Calu3 (cell line): ENCODE data around the gene DGKZ. TPM values are rescaled to one million over a fixed set of nuclear protein-coding genes. Genes with fewer than 3 reads are reported as not detected.

Experiments used
- BruUV-seq: library from RNA; stranded (reverse); fragments of 400-500 nt; replicated peaks from 2 replicates; lab custom pipeline; 2021; lab: Mats Ljungman, UMichigan
- CTCF ChIA-PET: fragments of 300-600 bp; sonication (Branson Sonifier 250); formaldehyde crosslinking; loops from one replicate; lab custom pipeline; 2022; ENCODE audit warnings: antibody characterized with exemption; lab: Charles Lee
- DNase-seq: peaks from one replicate; pipeline ENCODE4 v3.0.0; 2022
- H3K27ac Mint-ChIP-seq: one replicate; pipeline ENCODE4 v1.8.0; 2022; ENCODE audit warnings: mixed read lengths; ENCODE audit not compliant: unreplicated experiment
- H3K27me3 Mint-ChIP-seq: one replicate; pipeline ENCODE4 v1.8.0; 2022; ENCODE audit warnings: mixed read lengths; ENCODE audit not compliant: unreplicated experiment
- H3K36me3 Mint-ChIP-seq: one replicate; pipeline ENCODE4 v1.8.0; 2022; ENCODE audit warnings: mild to moderate bottlenecking, moderate library complexity, mixed read lengths; ENCODE audit not compliant: insufficient read depth, unreplicated experiment
- H3K4me1 Mint-ChIP-seq: one replicate; pipeline ENCODE4 v1.8.0; 2022; ENCODE audit warnings: mild to moderate bottlenecking, low read depth, mixed read lengths; ENCODE audit not compliant: unreplicated experiment
- H3K4me3 Mint-ChIP-seq: one replicate; pipeline ENCODE4 v1.8.0; 2022; ENCODE audit warnings: mild to moderate bottlenecking, low read depth, moderate library complexity, mixed read lengths; ENCODE audit not compliant: unreplicated experiment
- H3K9me3 Mint-ChIP-seq: one replicate; pipeline ENCODE4 v1.8.0; 2022; ENCODE audit warnings: low read depth, mixed read lengths; ENCODE audit not compliant: unreplicated experiment
- intact Hi-C: fragments of 100-400 bp; cut with micrococcal nuclease; formaldehyde crosslinking; loops from one replicate; pipeline ENCODE4 v1.10.0; 2022; ENCODE audit not compliant: unreplicated experiment
- total RNA-seq: library from RNA; stranded (reverse); gene quantifications from 2 replicates; pipeline ENCODE4 v1.2.3, GENCODE V29; 2022
- TF ChIP-seq, protein P1 (sequence below): fragments of 200-600 bp; IDR thresholded peaks from one replicate; pipeline ENCODE4 v1.8.0; 2022; ENCODE audit warnings: antibody characterized with exemption; ENCODE audit not compliant: unreplicated experiment

DGKZ gene
- total RNA-seq, 1 experiment from 2014 or later, result 38.0 TPM

DNA sequence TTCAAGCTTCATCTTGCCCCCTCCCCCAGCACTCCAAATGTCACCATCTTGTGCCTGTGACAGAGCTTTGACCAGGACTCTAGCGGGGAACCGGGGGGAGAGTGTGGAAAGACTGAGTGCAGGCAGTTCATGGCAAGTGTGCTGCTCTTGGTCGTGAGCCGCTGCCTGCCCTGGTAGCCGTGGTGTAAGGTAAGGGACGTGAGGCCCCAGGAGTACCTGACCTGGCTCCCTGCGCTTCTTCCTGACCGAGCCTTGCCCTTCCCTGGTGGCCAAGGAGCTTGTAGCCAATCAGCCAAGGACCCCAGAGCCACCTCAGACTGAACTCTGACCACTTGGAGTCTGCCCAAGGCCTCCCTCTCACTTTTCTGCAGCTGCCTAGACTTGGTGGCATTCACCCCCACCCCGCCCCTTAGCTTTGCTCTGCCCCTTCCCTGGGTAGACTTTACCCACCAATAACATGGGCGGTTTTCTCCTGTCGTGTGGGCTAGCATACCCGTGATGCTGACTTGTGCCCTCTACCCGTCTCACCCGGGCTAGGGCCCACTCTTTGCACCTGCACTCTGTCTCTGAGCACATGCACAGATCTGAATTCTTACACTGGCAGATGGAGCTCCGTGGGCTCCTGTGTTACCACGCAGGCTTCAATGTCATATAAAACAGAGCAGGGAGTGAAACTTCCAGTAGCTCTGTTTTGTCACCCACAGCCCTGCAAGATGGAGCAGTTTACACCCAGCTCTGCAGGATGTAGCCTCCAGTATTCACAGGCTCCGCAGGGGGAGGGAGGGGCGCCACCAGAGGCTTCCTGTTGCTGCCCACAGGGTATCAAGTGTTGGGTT lies 1.5 kb downstream of the DGKZ start:
- CTCF ChIA-PET, result interaction anchor here (1.5 kb wide), 1 partner anchor 14 kb away, joined by 8 read pairs; no protein-coding TSS in a partner anchor
- H3K9me3 Mint-ChIP-seq, result no peaks in the 10 kb centered on the region
- H3K27ac Mint-ChIP-seq, result peak overlapping the region; percentile 39
- DNase-seq, result no peak
- no TSS peak for BruUV-seq
- peak overlapping the region; percentile 50 for H3K4me3 Mint-ChIP-seq
- TF ChIP-seq, protein P1, sequence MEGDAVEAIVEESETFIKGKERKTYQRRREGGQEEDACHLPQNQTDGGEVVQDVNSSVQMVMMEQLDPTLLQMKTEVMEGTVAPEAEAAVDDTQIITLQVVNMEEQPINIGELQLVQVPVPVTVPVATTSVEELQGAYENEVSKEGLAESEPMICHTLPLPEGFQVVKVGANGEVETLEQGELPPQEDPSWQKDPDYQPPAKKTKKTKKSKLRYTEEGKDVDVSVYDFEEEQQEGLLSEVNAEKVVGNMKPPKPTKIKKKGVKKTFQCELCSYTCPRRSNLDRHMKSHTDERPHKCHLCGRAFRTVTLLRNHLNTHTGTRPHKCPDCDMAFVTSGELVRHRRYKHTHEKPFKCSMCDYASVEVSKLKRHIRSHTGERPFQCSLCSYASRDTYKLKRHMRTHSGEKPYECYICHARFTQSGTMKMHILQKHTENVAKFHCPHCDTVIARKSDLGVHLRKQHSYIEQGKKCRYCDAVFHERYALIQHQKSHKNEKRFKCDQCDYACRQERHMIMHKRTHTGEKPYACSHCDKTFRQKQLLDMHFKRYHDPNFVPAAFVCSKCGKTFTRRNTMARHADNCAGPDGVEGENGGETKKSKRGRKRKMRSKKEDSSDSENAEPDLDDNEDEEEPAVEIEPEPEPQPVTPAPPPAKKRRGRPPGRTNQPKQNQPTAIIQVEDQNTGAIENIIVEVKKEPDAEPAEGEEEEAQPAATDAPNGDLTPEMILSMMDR, result no peak
- intact Hi-C loops, result no loop called here
- peaks cover 20% of the 10 kb centered on the region for H3K4me1 Mint-ChIP-seq
- H3K36me3 Mint-ChIP-seq, result peaks cover 23% of the 10 kb centered on the region
- peaks cover 36% of the 10 kb centered on the region for H3K27me3 Mint-ChIP-seq

DNA sequence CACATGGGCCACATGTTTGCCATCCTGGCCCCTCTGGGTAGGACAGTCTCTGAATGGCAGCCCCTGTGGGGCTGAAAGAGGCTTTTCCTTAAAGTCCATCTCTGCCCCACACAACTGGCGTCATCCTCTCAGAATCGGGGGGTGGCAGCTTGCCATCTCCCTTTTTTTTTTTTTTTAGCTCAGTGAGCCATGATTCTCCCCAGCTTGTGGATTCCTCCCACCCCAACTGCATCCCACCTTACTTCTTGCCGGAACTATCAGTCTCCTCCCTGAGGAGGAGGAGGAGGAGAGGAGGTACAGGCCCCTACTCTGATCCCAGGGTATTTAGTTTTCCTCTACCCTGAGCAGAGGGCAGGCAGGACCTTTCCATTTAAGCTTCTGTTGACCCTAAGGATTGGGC lies 3.4 kb downstream of the DGKZ start:
- peaks cover 23% of the 10 kb centered on the region for H3K36me3 Mint-ChIP-seq
- no peak overlapping the region for H3K27ac Mint-ChIP-seq
- TF ChIP-seq, protein P1, result no peak
- H3K4me1 Mint-ChIP-seq, result peaks cover 20% of the 10 kb centered on the region
- no peak overlapping the region for H3K4me3 Mint-ChIP-seq
- H3K9me3 Mint-ChIP-seq, result no peaks in the 10 kb centered on the region
- no peak for DNase-seq
- intact Hi-C loops, result no loop called here
- CTCF ChIA-PET, result interaction anchor here (0.8 kb wide), 1 partner anchor 13 kb away, joined by 3 read pairs; no protein-coding TSS in a partner anchor
- H3K27me3 Mint-ChIP-seq, result peaks cover 17% of the 10 kb centered on the region
- BruUV-seq, result no TSS peak

DNA sequence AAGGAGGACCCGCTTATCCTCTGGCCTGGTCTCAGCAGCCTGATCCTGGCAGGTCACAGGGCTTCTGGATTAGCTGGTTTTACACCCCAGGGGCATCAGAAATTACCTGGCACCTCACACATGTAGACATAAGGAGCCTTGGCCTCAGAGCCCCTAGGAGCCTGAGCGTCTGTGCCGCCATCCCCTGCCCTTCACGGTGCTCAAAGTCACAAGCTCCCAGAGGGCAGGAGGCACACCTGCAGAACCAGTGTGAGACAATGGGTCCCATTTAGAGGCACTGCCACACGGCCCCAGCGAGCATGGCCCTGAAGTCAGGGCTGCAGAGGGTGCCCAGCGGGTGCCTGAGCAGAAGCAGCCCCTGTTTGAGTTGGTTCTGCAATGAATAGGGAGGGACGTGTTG lies 3.9 kb downstream of the DGKZ start:
- BruUV-seq, result no TSS peak
- intact Hi-C loops, result no loop called here
- Mint-ChIP-seq H3K4me1 (peaks cover 20% of the 10 kb centered on the region), H3K9me3 (no peaks in the 10 kb centered on the region), H3K27ac (no peak overlapping the region), H3K27me3 (peaks cover 12% of the 10 kb centered on the region), H3K36me3 (peaks cover 23% of the 10 kb centered on the region), H3K4me3 (no peak overlapping the region)
- no peak for DNase-seq
- CTCF ChIA-PET, result interaction anchor here (0.8 kb wide), 1 partner anchor 12 kb away, joined by 3 read pairs; no protein-coding TSS in a partner anchor
- TF ChIP-seq, protein P1, result no peak

DNA sequence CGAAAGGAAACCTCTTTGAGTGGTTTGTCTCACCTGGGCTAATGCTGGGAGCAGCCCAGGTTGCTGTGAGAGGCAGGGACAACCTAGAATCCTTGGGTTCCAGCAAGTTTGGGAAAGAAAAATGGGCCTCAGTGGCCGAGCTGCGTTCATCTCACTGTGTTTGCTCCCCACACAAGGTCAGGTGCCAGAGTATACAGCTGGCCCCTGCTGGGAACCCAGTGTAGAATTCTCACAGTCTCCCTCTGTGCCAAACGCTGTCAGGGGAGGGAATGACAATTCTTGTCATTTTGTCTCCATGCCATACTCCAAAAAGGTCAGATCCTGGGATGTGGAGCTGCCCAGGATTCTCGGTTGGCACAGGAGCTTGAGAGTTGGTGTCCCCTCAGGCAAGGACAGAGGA lies 4.3 kb downstream of the DGKZ start:
- no peak for DNase-seq
- TF ChIP-seq, protein P1, result no peak
- Mint-ChIP-seq H3K27ac (no peak overlapping the region), H3K27me3 (peaks cover 8% of the 10 kb centered on the region), H3K9me3 (no peaks in the 10 kb centered on the region), H3K36me3 (peaks cover 20% of the 10 kb centered on the region), H3K4me3 (no peak overlapping the region), H3K4me1 (peaks cover 19% of the 10 kb centered on the region)
- intact Hi-C loops, result no loop called here
- BruUV-seq, result no TSS peak
- CTCF ChIA-PET, result interaction anchor here (0.8 to 1.6 kb wide), 4 partner anchors 10 to 15 kb away, joined by 3 to 5 read pairs (median 4); no protein-coding TSS in a partner anchor
